ENCODE data around the gene NT5DC4.

DNA sequence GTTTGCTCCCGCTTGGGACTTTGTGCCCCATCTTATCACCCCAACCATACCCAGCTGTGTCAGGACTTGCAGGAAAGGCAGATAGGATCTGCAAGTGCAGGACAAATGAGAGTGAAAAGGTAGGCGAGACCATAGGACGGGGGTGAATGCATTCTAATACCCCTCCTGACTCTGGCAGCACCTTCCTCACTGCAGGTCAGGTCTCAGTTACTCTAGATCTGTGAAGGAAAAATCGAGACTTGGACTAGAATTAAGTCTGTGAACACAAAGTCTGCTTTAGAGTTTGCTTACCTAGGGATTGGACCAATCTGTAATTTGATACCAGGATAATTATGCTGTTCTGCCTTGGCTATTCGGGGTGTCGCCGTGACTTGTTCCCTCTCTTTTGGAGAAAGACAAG is 19.7 kb downstream of the NT5DC4 start:
- TF ChIP-seq, protein P1, sequence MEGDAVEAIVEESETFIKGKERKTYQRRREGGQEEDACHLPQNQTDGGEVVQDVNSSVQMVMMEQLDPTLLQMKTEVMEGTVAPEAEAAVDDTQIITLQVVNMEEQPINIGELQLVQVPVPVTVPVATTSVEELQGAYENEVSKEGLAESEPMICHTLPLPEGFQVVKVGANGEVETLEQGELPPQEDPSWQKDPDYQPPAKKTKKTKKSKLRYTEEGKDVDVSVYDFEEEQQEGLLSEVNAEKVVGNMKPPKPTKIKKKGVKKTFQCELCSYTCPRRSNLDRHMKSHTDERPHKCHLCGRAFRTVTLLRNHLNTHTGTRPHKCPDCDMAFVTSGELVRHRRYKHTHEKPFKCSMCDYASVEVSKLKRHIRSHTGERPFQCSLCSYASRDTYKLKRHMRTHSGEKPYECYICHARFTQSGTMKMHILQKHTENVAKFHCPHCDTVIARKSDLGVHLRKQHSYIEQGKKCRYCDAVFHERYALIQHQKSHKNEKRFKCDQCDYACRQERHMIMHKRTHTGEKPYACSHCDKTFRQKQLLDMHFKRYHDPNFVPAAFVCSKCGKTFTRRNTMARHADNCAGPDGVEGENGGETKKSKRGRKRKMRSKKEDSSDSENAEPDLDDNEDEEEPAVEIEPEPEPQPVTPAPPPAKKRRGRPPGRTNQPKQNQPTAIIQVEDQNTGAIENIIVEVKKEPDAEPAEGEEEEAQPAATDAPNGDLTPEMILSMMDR (conservative IDR thresholded peaks at IDR 0.05; ENCODE audit: low read depth, low read length): no peak
- no peak for TF ChIP-seq EZH2phosphoT487 (IDR thresholded peaks at IDR 0.05; ENCODE audit: borderline replicate concordance, low read length)
- no peak for TF ChIP-seq EZH2 (IDR thresholded peaks at IDR 0.05; ENCODE audit: low read length, unreplicated experiment)

Measured in PC-3 (cell line).